HAP-1 (cell line): ENCODE data around the gene TNFRSF1A.

Source experiments
- DNase-seq, 2 experiments: peaks; one replicate each; pipeline ENCODE4 v3.0.0-alpha.2; 2016 to 2020; ENCODE audit warnings: low spot score in 2 of 2
- H3K27me3 ChIP-seq: fragments of 250-450 bp; sonication (Bioruptor Pico); 2 replicates; pipeline ENCODE4 v1.5.1; 2020; ENCODE audit warnings: low read depth, mild to moderate bottlenecking, moderate library complexity
- H3K36me3 ChIP-seq: fragments of 250-450 bp; sonication (Bioruptor Pico); replicated peaks from 2 replicates; pipeline ENCODE4 v1.5.1; 2020; ENCODE audit warnings: mild to moderate bottlenecking
- H3K4me1 ChIP-seq: fragments of 250-450 bp; sonication (Bioruptor Pico); 2 replicates; pipeline ENCODE4 v1.5.1; 2020; ENCODE audit warnings: mild to moderate bottlenecking
- H3K4me3 ChIP-seq: fragments of 250-450 bp; sonication (Bioruptor Pico); 2 replicates; pipeline ENCODE4 v1.5.1; 2020; ENCODE audit warnings: mild to moderate bottlenecking, moderate library complexity
- H3K9me3 ChIP-seq: fragments of 250-450 bp; sonication (Bioruptor Pico); 2 replicates; pipeline ENCODE4 v1.5.1; 2020; ENCODE audit warnings: mild to moderate bottlenecking, moderate library complexity
- in situ Hi-C: fragments of 300-500 bp; cut with MboI; formaldehyde crosslinking; loops from 3 replicates; pipeline ENCODE4 v1.14.3; 2020; ENCODE audit warnings: low sequenced_read_pairs, inconsistent platforms, mixed read lengths

Gene TNFRSF1A

GRCh38 chr12:6378709-6379472 is 37.0 kb upstream of the TNFRSF1A start:
- Histone ChIP-seq H3K27me3 (no peaks in the 10 kb centered on the region), H3K9me3 (no peaks in the 10 kb centered on the region), H3K4me1 (no peaks in the 10 kb centered on the region), H3K36me3 (no peaks in the 10 kb centered on the region), H3K4me3 (no peak overlapping the region)
- no peak for DNase-seq
- in situ Hi-C loops = no loop called here

- H3K36me3 ChIP-seq = no peaks in the 10 kb centered on the region
- no peaks in the 10 kb centered on the region for H3K27me3 ChIP-seq
- DNase-seq = no peak
- no peaks in the 10 kb centered on the region for H3K9me3 ChIP-seq
- in situ Hi-C loops = no loop called here
- H3K4me1 ChIP-seq = peaks cover 2% of the 10 kb centered on the region
- H3K4me3 ChIP-seq = no peak overlapping the region
These were observed 35.8 kb upstream of the TNFRSF1A start for GRCh38 chr12:6377667-6377994.

GRCh38 chr12:6376870-6377666 is 35.2 kb upstream of the TNFRSF1A start:
- Histone ChIP-seq H3K36me3 (no peaks in the 10 kb centered on the region), H3K4me1 (peaks cover 7% of the 10 kb centered on the region), H3K27me3 (no peaks in the 10 kb centered on the region), H3K9me3 (no peaks in the 10 kb centered on the region), H3K4me3 (no peak overlapping the region)
- in situ Hi-C loops = no loop called here
- no peak for DNase-seq

GRCh38 chr12:6376079-6376869 is 34.4 kb upstream of the TNFRSF1A start:
- in situ Hi-C loops = no loop called here
- H3K4me1 ChIP-seq = peaks cover 8% of the 10 kb centered on the region
- H3K27me3 ChIP-seq = no peaks in the 10 kb centered on the region
- no peak overlapping the region for H3K4me3 ChIP-seq
- peak; percentile 53 to 68 for DNase-seq
- H3K36me3 ChIP-seq = no peaks in the 10 kb centered on the region
- H3K9me3 ChIP-seq = no peaks in the 10 kb centered on the region

GRCh38 chr12:6375269-6376078 is 33.6 kb upstream of the TNFRSF1A start, which contains the start of gene SCNN1A:
SCNN1A (minus strand) TSS chr12:6375563; CDS start chr12:6374783, 780 bp downstream.
- Histone ChIP-seq H3K36me3 (no peaks in the 10 kb centered on the region), H3K4me3 (no peak within 1 kb of the TSS), H3K9me3 (no peaks in the 10 kb centered on the region), H3K27me3 (no peaks in the 10 kb centered on the region), H3K4me1 (peaks cover 11% of the 10 kb centered on the region)
- DNase-seq = no peak
- in situ Hi-C loops = no loop called here

- Histone ChIP-seq H3K27me3 (no peaks in the 10 kb centered on the region), H3K36me3 (no peaks in the 10 kb centered on the region), H3K9me3 (no peaks in the 10 kb centered on the region), H3K4me1 (peaks cover 11% of the 10 kb centered on the region), H3K4me3 (no peak overlapping the region)
- in situ Hi-C loops = no loop called here
- no peak for DNase-seq
These were observed 32.9 kb upstream of the TNFRSF1A start for GRCh38 chr12:6374786-6375160.

GRCh38 chr12:6374028-6374785 is 32.3 kb upstream of the TNFRSF1A start:
- no peaks in the 10 kb centered on the region for H3K9me3 ChIP-seq
- H3K27me3 ChIP-seq = no peaks in the 10 kb centered on the region
- DNase-seq = no peak
- no peaks in the 10 kb centered on the region for H3K36me3 ChIP-seq
- peaks cover 11% of the 10 kb centered on the region for H3K4me1 ChIP-seq
- no peak overlapping the region for H3K4me3 ChIP-seq
- in situ Hi-C loops = no loop called here

GRCh38 chr12:6373022-6373787 is 31.3 kb upstream of the TNFRSF1A start:
- in situ Hi-C loops = no loop called here
- Histone ChIP-seq H3K4me1 (peaks cover 11% of the 10 kb centered on the region), H3K4me3 (no peak overlapping the region)

GRCh38 chr12:6372403-6373003 is 30.6 kb upstream of the TNFRSF1A start:
- Histone ChIP-seq H3K4me1 (peaks cover 11% of the 10 kb centered on the region), H3K4me3 (no peak overlapping the region), H3K9me3 (no peaks in the 10 kb centered on the region), H3K36me3 (no peaks in the 10 kb centered on the region), H3K27me3 (no peaks in the 10 kb centered on the region)
- in situ Hi-C loops = no loop called here
- peak in 1 of 2 experiments; percentile 36 for DNase-seq

More at GRCh38 chr12:6373022-6373787, 31.3 kb upstream of the TNFRSF1A start:
- Histone ChIP-seq H3K27me3 (no peaks in the 10 kb centered on the region), H3K9me3 (no peaks in the 10 kb centered on the region), H3K36me3 (no peaks in the 10 kb centered on the region)
- DNase-seq = no peak

GRCh38 chr12:6370994-6371754 is 29.3 kb upstream of the TNFRSF1A start:
- no peaks in the 10 kb centered on the region for H3K27me3 ChIP-seq
- no peaks in the 10 kb centered on the region for H3K36me3 ChIP-seq
- H3K4me3 ChIP-seq = no peak overlapping the region
- H3K9me3 ChIP-seq = no peaks in the 10 kb centered on the region
- DNase-seq = peak in 1 of 2 experiments; percentile 64
- H3K4me1 ChIP-seq = peaks cover 11% of the 10 kb centered on the region
- in situ Hi-C loops = no loop called here

GRCh38 chr12:6370576-6370935 is 28.7 kb upstream of the TNFRSF1A start:
- H3K36me3 ChIP-seq = no peaks in the 10 kb centered on the region
- no peaks in the 10 kb centered on the region for H3K27me3 ChIP-seq
- DNase-seq = no peak
- H3K9me3 ChIP-seq = no peaks in the 10 kb centered on the region
- peaks cover 11% of the 10 kb centered on the region for H3K4me1 ChIP-seq
- in situ Hi-C loops = no loop called here
- no peak overlapping the region for H3K4me3 ChIP-seq
